Right lobe of liver (tissue), 4 donors: ENCODE results near the gene PCID2.

Experiments
- POLR2A ChIP-seq: fragments of 450-650 bp; IDR thresholded peaks from one replicate; pipeline ENCODE4 v1.6.1; 2017; ENCODE audit warnings: antibody characterized with exemption, mild to moderate bottlenecking
- TF ChIP-seq, protein P1 (sequence below), 4 donors: fragments of 200-600 bp in 3 of 4; fragments of 450-650 bp in 1 of 4; IDR thresholded peaks; one replicate each; pipeline versions ENCODE4 v1.5.1 to v1.8.0; 2016 to 2022; ENCODE audit warnings: antibody characterized with exemption in 4 of 4, mild to moderate bottlenecking in 2 of 4
- donor health status: DM: no; HTN: no; CAD: no.
- donor health status: DM: no; HTN: no; CAD: no.
- donor health status: DM: no; HTN: yes; CAD: no.

DNA sequence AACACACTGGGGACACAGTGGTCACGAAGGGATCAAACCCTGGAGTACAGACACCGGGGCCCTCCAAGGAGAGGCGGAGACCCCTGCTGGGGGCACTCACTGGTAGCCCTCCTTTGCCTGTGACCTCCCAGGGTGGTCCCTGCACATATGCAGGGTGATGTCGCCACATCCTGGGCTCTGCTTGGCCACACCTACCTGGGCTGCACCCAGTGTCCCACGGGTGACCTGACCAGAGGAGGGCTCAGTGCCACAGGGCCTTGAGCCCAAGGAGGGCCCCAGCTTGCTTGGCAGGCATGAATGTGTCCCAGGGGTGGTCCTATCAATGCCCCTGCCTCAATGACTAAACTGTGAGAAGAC is 4.1 kb downstream of the PCID2 start:
- TF ChIP-seq, protein P1, sequence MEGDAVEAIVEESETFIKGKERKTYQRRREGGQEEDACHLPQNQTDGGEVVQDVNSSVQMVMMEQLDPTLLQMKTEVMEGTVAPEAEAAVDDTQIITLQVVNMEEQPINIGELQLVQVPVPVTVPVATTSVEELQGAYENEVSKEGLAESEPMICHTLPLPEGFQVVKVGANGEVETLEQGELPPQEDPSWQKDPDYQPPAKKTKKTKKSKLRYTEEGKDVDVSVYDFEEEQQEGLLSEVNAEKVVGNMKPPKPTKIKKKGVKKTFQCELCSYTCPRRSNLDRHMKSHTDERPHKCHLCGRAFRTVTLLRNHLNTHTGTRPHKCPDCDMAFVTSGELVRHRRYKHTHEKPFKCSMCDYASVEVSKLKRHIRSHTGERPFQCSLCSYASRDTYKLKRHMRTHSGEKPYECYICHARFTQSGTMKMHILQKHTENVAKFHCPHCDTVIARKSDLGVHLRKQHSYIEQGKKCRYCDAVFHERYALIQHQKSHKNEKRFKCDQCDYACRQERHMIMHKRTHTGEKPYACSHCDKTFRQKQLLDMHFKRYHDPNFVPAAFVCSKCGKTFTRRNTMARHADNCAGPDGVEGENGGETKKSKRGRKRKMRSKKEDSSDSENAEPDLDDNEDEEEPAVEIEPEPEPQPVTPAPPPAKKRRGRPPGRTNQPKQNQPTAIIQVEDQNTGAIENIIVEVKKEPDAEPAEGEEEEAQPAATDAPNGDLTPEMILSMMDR (IDR thresholded peaks at IDR 0.05): no peak
- TF ChIP-seq POLR2A: no peak
